A549 treated with Mapracorat at 1 μM for 4 hours (cell line): ENCODE results near the gene SMYD5. TPM values are rescaled to one million over a fixed set of nuclear protein-coding genes. Genes with fewer than 3 reads are reported as not detected.

Experiments used
- total RNA-seq: library from RNA; stranded (reverse); fragments of 200-300 nt; extraction: Qiagen RNA extraction; gene quantifications from 5 replicates; pipeline ENCODE4 v1.2.3, GENCODE V29; 2022

Gene SMYD5
- 51.4 to 58.3 TPM (median 55.7 TPM) in 5 replicates for total RNA-seq

DNA sequence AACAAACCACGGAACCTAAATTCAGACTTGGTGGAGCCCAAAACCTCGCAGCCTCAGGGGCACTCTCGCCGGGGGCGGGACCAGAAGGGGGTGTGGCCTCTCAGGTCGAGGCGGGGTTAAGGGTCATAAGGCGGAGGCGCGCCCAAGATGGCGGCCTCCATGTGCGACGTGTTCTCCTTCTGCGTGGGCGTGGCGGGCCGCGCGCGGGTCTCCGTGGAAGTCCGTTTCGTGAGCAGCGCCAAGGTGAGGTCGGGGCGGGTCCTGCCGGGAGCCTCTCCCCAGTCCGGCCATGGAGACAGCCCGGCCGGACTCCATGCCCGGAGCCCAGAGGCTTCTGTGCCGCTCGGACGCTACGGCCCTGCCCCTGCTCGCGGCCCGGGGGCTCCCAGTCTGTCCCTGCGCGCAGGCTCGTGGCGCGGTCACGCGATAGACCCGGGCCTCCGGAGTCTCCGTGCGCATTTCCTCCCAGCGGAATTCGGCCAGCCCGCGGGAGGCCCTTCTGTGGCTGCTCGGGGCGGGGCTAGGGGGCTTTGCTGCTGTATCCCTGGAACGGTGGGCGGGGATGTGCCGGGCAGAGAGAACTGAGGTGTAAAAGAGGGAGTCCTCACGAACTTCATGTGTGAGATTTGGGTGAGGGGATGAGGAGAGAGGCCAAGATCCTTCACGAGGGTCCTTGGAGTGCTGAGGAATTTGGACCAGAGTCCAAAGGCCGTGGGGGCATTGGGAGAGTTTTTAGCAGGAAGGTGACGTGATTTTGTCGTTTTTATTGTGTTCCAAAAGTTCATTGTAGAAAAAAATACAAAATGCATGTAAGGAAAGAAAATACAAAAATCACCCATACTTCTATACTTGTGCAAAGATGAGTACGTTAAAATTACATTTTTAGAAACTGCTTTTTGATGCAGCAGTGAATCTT, at the start of gene SMYD5:
Gene SMYD5 (plus strand): TSS at position 126 of the 916 bp plus-strand sequence. CDS start 22 bp downstream, at position 148.

DNA sequence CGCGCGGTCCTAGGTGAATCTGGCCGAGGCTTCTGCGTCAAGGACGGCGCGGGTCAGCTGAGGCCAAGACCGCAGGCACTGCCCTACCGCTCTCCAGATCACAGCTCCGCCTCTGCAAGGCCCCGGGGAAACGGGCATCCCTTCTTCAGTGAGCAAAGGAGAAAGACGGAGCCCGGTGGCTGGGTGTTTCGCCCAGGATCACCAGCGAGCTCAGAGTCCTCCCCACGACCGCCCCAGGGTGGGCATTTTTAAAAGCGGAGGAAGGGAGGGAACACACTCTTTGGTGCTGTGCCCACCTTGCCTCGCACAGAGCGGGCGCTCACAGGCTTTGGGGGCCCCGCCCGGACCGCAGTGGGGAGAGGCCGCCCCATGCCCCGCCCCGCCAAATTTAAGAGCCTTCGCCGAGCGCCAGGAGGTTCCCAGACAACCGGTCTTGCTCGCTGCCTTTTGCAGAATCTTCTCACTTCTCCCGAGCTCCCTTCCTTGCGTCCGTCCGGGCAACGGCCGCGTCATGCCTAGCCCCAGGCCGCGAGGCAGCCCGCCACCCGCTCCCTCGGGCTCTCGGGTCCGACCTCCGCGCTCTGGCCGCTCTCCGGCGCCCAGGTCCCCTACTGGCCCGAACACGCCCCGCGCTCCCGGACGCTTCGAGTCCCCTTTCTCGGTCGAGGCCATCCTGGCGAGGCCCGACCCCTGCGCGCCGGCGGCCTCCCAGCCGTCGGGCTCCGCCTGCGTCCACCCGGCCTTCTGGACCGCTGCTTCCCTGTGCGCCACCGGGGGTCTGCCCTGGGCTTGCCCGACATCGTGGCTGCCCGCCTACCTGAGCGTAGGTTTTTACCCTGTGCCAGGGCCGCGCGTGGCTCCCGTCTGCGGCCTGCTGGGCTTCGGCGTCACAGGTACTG, 11.6 kb upstream of the SMYD5 start, which contains the start of gene NOTO:
Gene NOTO (plus strand): TSS at position 419 of the 899 bp plus-strand sequence. CDS start 93 bp downstream, at position 512.

DNA sequence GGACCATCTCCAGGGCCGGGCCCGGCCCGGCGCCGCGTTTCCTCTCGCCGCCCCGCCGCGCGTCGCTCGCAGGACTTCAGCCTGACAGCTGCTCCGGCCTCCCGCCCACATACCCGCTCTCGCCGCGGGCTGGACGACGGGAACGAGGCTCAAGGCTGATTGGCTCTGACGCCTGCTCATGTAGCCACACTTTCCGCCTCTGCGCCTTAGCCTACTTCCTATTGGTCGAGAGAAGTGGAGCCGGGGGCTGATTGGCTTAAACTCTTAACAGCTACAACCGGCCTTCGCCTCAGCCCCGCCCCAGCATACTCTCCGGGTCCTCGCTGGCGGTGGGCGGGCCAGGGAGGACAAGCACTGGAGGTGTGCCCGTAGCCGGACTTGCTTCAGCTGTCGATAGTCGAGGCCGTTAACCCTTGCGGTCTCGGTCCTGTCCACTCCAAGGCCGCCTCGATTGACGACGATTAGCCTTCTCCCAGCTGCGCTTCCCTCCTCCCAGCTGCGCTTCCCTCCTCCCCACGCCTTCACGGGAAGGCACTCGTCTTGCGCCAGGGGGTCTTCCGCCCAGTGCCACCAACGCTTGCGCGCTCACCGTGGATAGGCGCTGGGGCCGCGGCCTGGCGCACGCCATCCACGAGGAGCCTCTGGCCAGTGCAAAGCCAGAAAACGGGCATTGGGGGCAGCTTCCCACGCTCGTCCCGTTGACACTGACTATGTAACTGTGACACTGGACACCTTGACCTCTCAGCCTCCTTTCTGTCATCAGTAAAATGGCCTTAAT, 19.3 kb downstream of the SMYD5 start, which contains the start of gene PRADC1:
Gene PRADC1 (minus strand): TSS at position 86 of the 778 bp plus-strand sequence. CDS start 79 bp downstream, at position 7.

DNA sequence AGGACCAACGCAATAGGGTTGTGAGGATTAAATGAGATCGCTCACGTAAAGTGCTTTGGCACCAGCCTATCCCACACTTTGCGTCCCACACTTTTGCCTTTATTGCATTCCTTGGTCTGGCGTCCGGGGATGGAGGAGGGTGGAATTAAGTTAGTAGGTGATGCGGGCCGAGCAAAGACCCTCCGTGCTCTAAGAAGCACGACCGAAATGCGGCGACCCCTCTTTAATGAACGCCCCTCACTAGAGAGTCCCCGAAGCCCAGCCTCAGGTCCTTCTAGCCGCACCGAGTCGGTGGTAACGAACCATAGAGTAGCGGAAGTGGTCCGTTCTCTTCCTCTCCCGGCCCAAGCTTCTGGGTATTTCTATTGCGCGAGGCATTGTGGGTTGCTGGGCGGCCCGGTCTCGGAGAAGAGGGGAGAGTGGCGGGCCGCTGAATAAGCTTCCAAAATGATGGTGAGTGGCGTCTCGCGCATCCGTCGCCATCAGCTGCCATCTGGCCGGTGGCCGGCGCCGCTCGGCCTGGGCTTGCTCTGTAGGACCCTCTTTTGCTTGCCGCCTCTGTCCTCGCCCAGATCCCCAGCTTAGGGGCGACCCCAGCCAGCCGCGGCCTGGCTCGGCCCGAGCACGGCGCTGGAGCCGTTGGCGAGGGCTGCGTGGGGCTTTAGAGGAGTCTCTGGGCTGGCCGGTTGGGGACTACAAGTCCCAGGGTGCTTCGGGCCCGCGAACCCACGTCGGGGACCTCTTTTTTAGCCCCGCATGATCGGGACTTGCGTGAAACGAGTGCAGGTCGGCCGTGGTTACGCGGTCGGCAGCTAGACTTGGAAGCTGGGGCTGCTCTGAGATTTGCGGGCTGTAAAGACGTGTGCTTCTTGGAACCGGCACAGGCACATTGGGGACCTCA, 20.1 kb downstream of the SMYD5 start, which contains the start of gene CCT7:
Gene CCT7 (plus strand): TSS at position 377 of the 901 bp plus-strand sequence. CDS start 71 bp downstream, at position 448.

Other genes with a start within 250 kb of the SMYD5 start
- gene SFXN5, start 142.5 kb upstream of the SMYD5 start, total RNA-seq, result 10.6 to 16.1 TPM (median 14.8 TPM) in 5 replicates
- 31.8 to 36.4 TPM (median 33.6 TPM) in 5 replicates for gene RAB11FIP5, start 101.3 kb upstream of the SMYD5 start, total RNA-seq
- 0.06 TPM in 1 of 5 replicates, not detected in the others for gene NOTO, start 11.7 kb upstream of the SMYD5 start, total RNA-seq
- 17.4 to 26.8 TPM (median 25.3 TPM) in 5 replicates for gene PRADC1, start 19.0 kb downstream of the SMYD5 start, total RNA-seq
- gene CCT7, start 20.1 kb downstream of the SMYD5 start, total RNA-seq, result 543 to 860 TPM (median 575 TPM) in 5 replicates
- 4.5 to 6.0 TPM (median 5.2 TPM) in 5 replicates for gene FBXO41, start 70.2 kb downstream of the SMYD5 start, total RNA-seq
- gene EGR4, start 79.3 kb downstream of the SMYD5 start, total RNA-seq, result 0.20 to 0.34 TPM (median 0.28 TPM) in 5 replicates
- gene ALMS1, start 171.6 kb downstream of the SMYD5 start, total RNA-seq, result 8.4 to 10.4 TPM (median 9.6 TPM) in 5 replicates